Brain microvascular endothelial cell (primary cell): Measurements from ENCODE around the gene SFMBT2.

Experiments used
- DNase-seq: peaks from one replicate; pipeline ENCODE4 v3.0.0-alpha.2; 2020
- H3K27ac ChIP-seq: fragments of 250-450 bp; sonication (Bioruptor Pico); 2 replicates; pipeline ENCODE4 v1.5.1; 2020; ENCODE audit warnings: mild to moderate bottlenecking, moderate library complexity
- H3K27me3 ChIP-seq: fragments of 250-450 bp; sonication (Bioruptor Pico); replicated peaks from 2 replicates; pipeline ENCODE4 v1.5.1; 2020; ENCODE audit warnings: mild to moderate bottlenecking
- H3K36me3 ChIP-seq: fragments of 250-450 bp; sonication (Bioruptor Pico); replicated peaks from 2 replicates; pipeline ENCODE4 v1.5.1; 2020; ENCODE audit warnings: mild to moderate bottlenecking
- H3K4me3 ChIP-seq: 2 replicates; pipeline ENCODE4 v1.5.1; 2011; ENCODE audit warnings: low read depth, mild to moderate bottlenecking, control low read depth, low read length, moderate library complexity
- in situ Hi-C: cut with HindIII; loops from 2 replicates; pipeline ENCODE4 v1.10.0; 2017; ENCODE audit warnings: low sequenced_read_pairs, low pct_ligation_motif_present
- TF ChIP-seq, protein P1 (sequence below): IDR thresholded peaks from 2 replicates; pipeline ENCODE4 v1.5.1; 2011; ENCODE audit warnings: low read depth, mild to moderate bottlenecking, moderate library complexity, low read length, control low read depth, inconsistent platforms; ENCODE audit errors: missing control alignments

Gene SFMBT2

GRCh38 chr10:7263616-7264015, 147.2 kb downstream of the SFMBT2 start:
- Histone ChIP-seq H3K4me3 (no peak overlapping the region), H3K27ac (no peak overlapping the region), H3K36me3 (no peaks in the 10 kb centered on the region), H3K27me3 (no peaks in the 10 kb centered on the region)
- in situ Hi-C loops, result loop anchor here (25.0 kb wide), 1 partner anchor 126 kb away; no protein-coding TSS in a partner anchor
- no peak for DNase-seq
- TF ChIP-seq, protein P1, sequence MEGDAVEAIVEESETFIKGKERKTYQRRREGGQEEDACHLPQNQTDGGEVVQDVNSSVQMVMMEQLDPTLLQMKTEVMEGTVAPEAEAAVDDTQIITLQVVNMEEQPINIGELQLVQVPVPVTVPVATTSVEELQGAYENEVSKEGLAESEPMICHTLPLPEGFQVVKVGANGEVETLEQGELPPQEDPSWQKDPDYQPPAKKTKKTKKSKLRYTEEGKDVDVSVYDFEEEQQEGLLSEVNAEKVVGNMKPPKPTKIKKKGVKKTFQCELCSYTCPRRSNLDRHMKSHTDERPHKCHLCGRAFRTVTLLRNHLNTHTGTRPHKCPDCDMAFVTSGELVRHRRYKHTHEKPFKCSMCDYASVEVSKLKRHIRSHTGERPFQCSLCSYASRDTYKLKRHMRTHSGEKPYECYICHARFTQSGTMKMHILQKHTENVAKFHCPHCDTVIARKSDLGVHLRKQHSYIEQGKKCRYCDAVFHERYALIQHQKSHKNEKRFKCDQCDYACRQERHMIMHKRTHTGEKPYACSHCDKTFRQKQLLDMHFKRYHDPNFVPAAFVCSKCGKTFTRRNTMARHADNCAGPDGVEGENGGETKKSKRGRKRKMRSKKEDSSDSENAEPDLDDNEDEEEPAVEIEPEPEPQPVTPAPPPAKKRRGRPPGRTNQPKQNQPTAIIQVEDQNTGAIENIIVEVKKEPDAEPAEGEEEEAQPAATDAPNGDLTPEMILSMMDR, result no peak

DNA sequence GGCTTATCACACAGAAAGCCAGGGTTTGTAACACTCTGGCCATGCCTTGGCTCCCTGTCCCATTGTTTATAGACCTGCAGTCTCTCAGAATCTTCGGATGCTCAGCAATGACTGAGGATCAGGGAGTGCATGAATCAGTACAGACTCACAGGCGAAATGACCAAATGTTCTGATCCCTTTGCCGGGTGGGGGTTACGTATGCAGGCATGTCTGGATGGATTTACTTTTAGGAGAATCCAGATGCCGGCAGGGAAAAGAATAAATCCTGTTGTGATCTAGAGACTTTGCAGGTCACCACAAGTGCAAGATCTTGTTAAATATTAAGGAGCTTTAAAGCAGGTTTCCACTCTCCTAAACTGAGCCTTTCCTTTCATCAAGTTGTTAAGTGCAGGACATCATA, 149.5 kb downstream of the SFMBT2 start:
- in situ Hi-C loops, result loop anchor here (25.0 kb wide), 1 partner anchor 124 kb away; no protein-coding TSS in a partner anchor
- TF ChIP-seq, protein P1, result no peak
- no peak for DNase-seq
- Histone ChIP-seq H3K27me3 (no peaks in the 10 kb centered on the region), H3K4me3 (no peak overlapping the region), H3K27ac (no peak overlapping the region), H3K36me3 (no peaks in the 10 kb centered on the region)

DNA sequence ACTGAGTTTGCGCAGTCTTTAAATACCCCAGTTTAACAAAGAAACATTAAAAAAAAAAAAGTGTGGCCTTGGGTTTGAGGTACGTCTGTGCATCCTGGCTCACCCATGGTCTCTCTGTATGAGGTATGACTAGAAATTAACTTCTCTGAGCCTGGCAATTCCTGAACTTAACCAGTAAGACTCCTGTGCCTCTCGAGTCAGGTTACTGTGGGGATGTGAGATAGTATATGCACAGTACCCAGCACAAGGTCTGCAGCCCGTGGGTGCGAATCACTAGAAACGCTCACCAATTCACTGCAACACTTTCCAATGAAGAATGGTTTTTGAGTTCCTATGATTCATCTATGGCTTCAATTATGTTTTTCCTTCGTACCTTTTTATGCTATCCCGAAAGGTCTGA, 149.9 kb downstream of the SFMBT2 start:
- no peak overlapping the region for H3K4me3 ChIP-seq
- no peaks in the 10 kb centered on the region for H3K36me3 ChIP-seq
- in situ Hi-C loops, result loop anchor here (25.0 kb wide), 1 partner anchor 124 kb away; no protein-coding TSS in a partner anchor
- TF ChIP-seq, protein P1, result no peak
- DNase-seq, result no peak
- H3K27me3 ChIP-seq, result no peaks in the 10 kb centered on the region
- no peak overlapping the region for H3K27ac ChIP-seq

DNA sequence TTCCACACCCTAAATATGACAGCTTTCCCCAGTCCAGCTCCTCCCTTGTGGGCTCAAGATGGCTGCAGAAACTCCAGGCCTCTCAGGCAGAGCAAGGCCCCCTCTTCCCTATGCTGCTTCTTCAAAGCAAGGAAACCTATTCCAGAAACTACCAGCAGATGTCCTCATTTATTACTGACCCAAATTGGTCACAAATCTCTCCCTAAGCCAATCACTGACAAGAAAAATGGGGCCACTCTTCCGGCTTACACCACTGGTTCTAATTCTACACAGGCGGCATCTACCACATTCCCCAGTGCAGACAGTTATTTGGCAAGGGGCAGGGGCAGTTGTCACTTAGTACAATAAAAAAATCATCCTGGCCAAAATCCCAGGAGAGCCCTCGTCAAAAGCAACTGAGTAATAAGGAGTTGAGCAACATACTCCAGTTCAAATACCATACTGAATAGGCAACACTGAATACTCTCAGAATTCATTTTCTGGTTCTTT, 150.4 kb downstream of the SFMBT2 start:
- TF ChIP-seq, protein P1, result peak; percentile 72
- H3K36me3 ChIP-seq, result no peaks in the 10 kb centered on the region
- no peaks in the 10 kb centered on the region for H3K27me3 ChIP-seq
- no peak overlapping the region for H3K27ac ChIP-seq
- H3K4me3 ChIP-seq, result no peak overlapping the region
- in situ Hi-C loops, result loop anchor here (25.0 kb wide), 1 partner anchor 123 kb away; no protein-coding TSS in a partner anchor
- DNase-seq, result peak; percentile 45

- Histone ChIP-seq H3K27ac (no peak overlapping the region), H3K36me3 (no peaks in the 10 kb centered on the region), H3K27me3 (no peaks in the 10 kb centered on the region), H3K4me3 (no peak overlapping the region)
- in situ Hi-C loops, result loop anchor here (25.0 kb wide), 1 partner anchor 122 kb away; no protein-coding TSS in a partner anchor
- TF ChIP-seq, protein P1, result no peak
- no peak for DNase-seq
Observed at GRCh38 chr10:7258948-7259523, 151.8 kb downstream of the SFMBT2 start.
